ENCODE measurements around the gene MZT2A.
"Not testable (repeated sequence)": the region's sequence is repeated elsewhere in the genome, so short reads cannot be mapped to it uniquely, and the experiment has no call there.

Gene MZT2A

GRCh38 chr2:131478850-131479461 is 13.2 kb downstream of the MZT2A start:
- H3K27ac ChIP-seq; POLR2A ChIA-PET (ENCODE audit: low non-redundant PET); DNase-seq (ENCODE audit: low spot score); CTCF ChIA-PET: not testable (repeated sequence)

DNA sequence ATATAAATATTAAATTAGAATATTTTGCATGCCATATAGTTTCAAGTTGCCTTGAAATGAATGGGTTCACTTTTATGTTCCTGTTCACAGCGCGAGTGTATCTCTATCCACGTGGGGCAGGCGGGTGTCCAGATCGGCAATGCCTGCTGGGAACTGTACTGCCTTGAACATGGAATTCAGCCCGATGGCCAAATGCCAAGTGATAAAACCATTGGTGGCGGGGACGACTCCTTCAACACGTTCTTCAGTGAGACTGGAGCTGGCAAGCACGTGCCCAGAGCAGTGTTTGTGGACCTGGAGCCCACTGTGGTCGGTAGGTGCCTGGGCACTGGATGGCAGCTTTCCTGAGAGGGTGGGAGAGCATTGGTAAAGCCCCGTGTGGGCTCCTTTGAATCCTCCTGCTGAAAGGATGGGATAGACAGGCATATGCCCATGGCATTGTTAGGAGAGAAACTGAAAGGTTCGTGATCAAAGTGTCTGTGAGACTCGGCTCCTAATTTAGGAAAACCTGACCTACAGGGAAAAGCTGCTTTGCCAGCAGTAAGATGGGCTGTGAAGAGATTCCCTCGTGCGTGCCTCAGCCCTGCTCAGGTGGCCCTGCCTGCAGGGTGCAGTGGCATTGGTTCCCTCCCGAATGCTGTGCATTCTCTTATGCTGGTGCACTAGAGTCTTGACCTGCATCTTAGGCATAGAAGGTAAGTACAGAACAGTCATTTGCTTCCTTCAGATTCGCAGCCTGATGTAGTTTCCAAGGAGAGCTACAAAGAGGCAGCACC is 13.9 kb downstream of the MZT2A start:
- DNase-seq (ENCODE audit: low spot score); CTCF ChIA-PET; H3K27ac ChIP-seq; POLR2A ChIA-PET (ENCODE audit: low non-redundant PET): not testable (repeated sequence)

DNA sequence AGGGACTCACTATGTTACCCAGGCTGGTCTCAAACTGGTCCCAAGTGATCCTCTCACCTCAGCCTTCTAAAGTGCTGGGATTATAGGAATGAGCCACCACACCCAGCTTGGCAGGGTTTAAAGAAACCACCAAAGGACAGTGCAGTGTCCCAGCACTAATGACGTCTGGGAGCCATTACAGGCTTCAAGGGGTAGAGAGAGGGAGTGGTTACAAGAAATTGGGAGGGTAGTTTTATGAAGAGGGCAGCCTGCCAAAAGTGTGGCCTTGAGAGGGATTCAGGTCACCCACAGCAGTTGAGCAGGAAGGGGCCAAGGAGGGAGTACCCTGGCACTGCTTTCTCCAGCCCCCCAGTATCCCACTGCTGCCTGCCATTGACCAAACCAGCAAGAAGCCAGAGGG is 15.0 kb downstream of the MZT2A start:
- POLR2A ChIA-PET (ENCODE audit: low non-redundant PET); DNase-seq (ENCODE audit: low spot score); CTCF ChIA-PET: not testable (repeated sequence)

DNA sequence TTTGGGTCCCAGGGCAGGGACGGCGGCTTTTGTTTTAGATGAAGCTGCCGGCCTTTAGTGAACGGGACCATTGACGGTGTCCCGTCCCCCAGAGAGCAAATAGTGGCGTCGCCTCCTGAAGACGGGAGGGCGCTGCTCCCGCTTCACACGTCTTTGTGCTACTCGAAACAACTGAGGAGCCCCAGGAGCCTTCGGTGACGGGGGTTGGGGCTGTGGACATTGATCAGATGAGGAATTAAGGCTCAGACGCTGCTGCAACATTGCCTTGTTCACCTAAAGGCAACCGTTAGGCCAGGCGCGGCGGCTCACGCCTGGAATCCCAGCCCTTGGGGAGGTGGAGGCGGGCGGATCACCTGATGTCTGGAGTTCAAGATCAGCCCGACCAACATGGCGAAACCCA is 15.8 kb downstream of the MZT2A start:
- DNase-seq (ENCODE audit: low spot score); H3K27ac ChIP-seq; POLR2A ChIA-PET (ENCODE audit: low non-redundant PET); CTCF ChIA-PET: not testable (repeated sequence)

More for the DNA sequence above, 15.0 kb downstream of the MZT2A start:
- not testable (repeated sequence) for H3K27ac ChIP-seq

- no peak within 1 kb of the TSS for H3K27ac ChIP-seq
- ChIA-PET CTCF (no interaction called here), POLR2A (ENCODE audit: low non-redundant PET) (no interaction called here)
- TF ChIP-seq, protein P1, sequence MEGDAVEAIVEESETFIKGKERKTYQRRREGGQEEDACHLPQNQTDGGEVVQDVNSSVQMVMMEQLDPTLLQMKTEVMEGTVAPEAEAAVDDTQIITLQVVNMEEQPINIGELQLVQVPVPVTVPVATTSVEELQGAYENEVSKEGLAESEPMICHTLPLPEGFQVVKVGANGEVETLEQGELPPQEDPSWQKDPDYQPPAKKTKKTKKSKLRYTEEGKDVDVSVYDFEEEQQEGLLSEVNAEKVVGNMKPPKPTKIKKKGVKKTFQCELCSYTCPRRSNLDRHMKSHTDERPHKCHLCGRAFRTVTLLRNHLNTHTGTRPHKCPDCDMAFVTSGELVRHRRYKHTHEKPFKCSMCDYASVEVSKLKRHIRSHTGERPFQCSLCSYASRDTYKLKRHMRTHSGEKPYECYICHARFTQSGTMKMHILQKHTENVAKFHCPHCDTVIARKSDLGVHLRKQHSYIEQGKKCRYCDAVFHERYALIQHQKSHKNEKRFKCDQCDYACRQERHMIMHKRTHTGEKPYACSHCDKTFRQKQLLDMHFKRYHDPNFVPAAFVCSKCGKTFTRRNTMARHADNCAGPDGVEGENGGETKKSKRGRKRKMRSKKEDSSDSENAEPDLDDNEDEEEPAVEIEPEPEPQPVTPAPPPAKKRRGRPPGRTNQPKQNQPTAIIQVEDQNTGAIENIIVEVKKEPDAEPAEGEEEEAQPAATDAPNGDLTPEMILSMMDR (conservative IDR thresholded peaks at IDR 0.05; ENCODE audit: low read depth): no peak
- no peak for DNase-seq (ENCODE audit: low spot score)
Observed at GRCh38 chr2:131475831-131476230, 16.4 kb downstream of the MZT2A start, which contains the start of gene TUBA3D. Gene TUBA3D, plus strand, starts transcription at chr2:131476119. Its CDS starts 81 bp downstream, at chr2:131476200.

DNA sequence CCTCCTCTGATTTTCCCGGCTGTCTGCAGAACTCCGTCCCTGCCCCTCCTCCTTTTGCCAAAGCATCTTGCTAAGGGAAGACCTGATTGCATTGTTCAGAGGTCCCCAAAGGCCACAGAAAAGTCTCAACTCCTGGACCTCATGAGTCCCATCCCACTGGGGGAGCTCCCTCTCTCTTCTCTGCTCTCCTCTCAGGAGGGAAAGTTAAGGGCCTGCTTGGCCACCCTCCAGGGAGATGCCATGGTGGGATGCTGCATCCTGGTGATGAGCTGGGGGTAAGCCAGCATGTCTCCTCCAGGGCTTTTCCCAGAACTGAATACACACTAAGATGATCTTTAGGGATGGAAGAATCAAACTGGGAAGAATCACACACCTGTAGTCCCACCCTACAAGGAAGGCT is 18.9 kb downstream of the MZT2A start:
- CTCF ChIA-PET: interaction anchor here (0.7 kb wide), 1 partner anchor 311 kb away, joined by 3 read pairs; no protein-coding TSS in a partner anchor
- POLR2A ChIA-PET (ENCODE audit: low non-redundant PET); H3K27ac ChIP-seq; DNase-seq (ENCODE audit: low spot score): not testable (repeated sequence)

GRCh38 chr2:131471624-131472023 is 20.6 kb downstream of the MZT2A start:
- CTCF ChIA-PET; H3K27ac ChIP-seq; DNase-seq (ENCODE audit: low spot score); POLR2A ChIA-PET (ENCODE audit: low non-redundant PET): not testable (repeated sequence)

DNA sequence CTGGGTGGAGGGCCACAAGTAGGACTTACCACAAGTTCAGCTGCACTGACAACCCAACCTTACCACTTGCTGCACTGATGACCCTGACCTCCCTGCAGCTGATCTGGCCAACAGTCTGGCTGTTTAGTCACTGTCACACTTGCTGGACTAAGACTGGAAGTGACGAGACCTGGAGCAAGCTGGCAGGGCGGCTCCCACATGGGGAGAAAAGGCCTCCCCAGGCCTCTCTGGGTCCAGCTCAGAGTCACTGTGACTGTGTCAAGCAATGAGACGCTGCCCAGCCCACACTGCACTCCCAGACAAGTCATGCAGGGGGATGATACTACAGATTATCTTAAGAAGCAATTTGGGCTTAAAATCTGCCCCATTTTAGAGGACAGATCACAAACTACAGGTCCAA is 21.3 kb downstream of the MZT2A start:
- CTCF ChIA-PET; H3K27ac ChIP-seq; POLR2A ChIA-PET (ENCODE audit: low non-redundant PET); DNase-seq (ENCODE audit: low spot score): not testable (repeated sequence)

- H3K27ac ChIP-seq; DNase-seq (ENCODE audit: low spot score); POLR2A ChIA-PET (ENCODE audit: low non-redundant PET); CTCF ChIA-PET: not testable (repeated sequence)
Observed at GRCh38 chr2:131467722-131468121, 24.5 kb downstream of the MZT2A start.

- CTCF ChIA-PET; POLR2A ChIA-PET (ENCODE audit: low non-redundant PET); DNase-seq (ENCODE audit: low spot score); H3K27ac ChIP-seq: not testable (repeated sequence)
Observed at GRCh38 chr2:131454914-131455313, 37.3 kb downstream of the MZT2A start.

DNA sequence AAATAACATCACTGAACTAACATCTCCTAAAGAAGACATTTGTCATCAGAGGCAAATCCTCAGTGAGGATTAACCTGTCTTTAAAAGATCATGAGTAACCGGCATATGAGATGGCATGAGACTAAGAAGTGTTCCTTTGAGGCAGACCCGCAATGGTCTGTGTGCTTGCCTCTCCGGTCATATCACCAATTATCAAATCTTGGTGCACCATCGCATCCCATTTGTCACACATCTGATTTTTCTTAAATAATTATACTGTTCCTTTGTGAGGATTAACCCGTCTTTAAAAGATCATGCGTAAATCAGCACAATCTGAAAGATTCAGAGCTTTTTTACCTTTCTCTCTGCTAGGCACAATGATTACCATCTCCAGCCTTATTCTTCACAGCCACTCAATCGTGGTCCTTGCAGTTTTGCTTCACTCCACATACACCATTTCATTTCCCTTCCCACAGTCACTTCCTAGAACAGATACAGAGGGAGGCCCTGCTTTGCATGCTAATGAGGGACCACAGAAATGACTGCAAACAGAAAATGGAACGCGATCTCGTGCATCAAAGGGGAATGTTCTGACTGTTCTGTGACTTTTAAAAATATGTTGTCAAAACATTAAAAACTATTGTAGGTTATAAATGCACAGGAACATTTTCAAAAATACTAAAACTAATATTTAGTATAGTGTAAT is 40.8 kb downstream of the MZT2A start:
- POLR2A ChIA-PET (ENCODE audit: low non-redundant PET); DNase-seq (ENCODE audit: low spot score); CTCF ChIA-PET; H3K27ac ChIP-seq: not testable (repeated sequence)

DNA sequence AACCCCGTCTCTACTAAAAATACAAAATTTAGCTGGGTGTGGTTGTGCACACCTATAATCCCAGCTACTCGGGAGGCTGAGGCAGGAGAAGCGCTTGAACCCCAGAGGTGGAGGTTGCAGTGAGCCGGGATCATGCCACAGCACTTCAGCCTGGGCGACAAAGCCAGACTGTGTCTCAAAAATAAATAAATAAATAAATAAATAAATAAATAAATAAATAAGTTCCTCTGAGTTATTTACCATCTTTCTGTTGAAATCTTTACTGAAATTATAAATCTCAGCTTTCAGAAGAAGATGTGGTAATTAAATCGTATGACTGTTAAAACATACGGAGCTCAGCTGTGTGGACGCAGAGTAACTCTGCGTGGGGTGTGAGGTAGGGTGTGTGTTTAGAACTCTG is 44.2 kb downstream of the MZT2A start:
- DNase-seq (ENCODE audit: low spot score); POLR2A ChIA-PET (ENCODE audit: low non-redundant PET); CTCF ChIA-PET; H3K27ac ChIP-seq: not testable (repeated sequence)
